DMS 273 (cell line): ENCODE data around the gene FUCA2.
"Not testable (repeated sequence)": the region's sequence is repeated elsewhere in the genome, so short reads cannot be mapped to it uniquely, and the experiment has no call there.

Experiments used
- DNase-seq: peaks from one replicate; lab custom pipeline; 2025; ENCODE audit not compliant: unreplicated experiment; lab: John Stamatoyannopoulos, UW

Gene FUCA2

GRCh38 chr6:143505111-143505510, 6.4 kb downstream of the FUCA2 start:
- DNase-seq: no peak

DNA sequence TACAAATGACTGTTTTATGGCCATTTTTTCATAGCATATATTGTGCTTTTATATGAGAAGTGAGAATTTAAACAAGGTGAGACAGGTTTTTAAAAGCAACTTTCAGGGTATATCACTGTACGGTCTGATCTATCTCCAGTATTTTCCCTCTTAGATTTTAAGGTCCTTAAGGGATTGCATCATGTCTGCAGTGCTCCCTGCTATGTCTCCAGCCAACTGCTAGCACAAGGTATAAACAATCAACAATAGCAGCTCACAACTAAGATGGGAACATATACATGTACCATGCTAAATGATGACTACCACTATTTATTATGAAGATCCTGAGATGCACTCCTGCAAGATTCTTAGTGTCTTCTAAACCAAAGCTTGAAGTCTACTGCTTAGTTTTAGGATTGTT, 7.2 kb downstream of the FUCA2 start:
- DNase-seq: no peak

- no peak for DNase-seq
Observed at GRCh38 chr6:143501851-143502250, 9.7 kb downstream of the FUCA2 start.

- no peak for DNase-seq
Observed at GRCh38 chr6:143498428-143498827, 13.1 kb downstream of the FUCA2 start.

- no peak for DNase-seq
Observed at GRCh38 chr6:143496974-143497373, 14.5 kb downstream of the FUCA2 start.

- no peak for DNase-seq
Observed at GRCh38 chr6:143490775-143491174, 20.7 kb downstream of the FUCA2 start.

DNA sequence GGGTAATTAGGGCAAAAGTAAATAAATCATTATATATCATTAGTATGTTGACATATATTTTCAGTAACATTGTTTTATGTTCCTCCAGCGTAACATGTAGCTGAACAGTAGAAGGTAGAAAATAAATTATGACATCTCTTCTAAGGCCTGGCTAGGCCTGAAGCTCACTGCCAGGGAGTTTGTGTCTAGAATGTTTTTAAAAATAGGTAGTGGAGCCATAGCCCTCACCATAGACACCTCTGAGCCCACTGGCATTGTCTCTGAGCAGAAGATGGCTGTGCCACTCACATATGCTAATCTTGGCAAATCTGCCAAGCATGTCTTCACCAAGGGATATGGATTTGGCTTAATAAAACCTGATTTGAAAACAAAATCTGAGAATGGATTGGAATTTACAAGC, 21.3 kb downstream of the FUCA2 start:
- no peak for DNase-seq

DNA sequence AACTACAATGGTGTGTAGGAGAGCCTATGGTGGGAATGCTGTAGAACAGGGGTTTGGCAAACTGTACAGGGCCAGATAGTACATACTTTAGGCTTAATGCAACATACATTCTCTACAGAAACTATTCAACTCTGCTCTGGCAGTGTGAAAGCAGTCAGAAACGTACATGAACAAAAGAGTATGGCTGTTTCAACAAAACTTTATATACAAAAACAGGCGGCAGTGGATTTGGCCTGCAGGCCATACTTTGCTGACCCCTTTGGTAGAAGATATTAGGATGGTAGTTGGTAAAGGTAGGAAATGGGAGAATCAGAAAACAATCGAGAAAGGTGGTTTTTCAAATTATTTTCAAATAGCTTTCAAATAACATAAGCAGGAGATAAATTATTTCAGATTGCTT, 24.8 kb downstream of the FUCA2 start:
- no peak for DNase-seq

GRCh38 chr6:143485967-143486366, 25.6 kb downstream of the FUCA2 start:
- DNase-seq: no peak

- DNase-seq: no peak
Observed at GRCh38 chr6:143482593-143482992, 28.9 kb downstream of the FUCA2 start.

DNA sequence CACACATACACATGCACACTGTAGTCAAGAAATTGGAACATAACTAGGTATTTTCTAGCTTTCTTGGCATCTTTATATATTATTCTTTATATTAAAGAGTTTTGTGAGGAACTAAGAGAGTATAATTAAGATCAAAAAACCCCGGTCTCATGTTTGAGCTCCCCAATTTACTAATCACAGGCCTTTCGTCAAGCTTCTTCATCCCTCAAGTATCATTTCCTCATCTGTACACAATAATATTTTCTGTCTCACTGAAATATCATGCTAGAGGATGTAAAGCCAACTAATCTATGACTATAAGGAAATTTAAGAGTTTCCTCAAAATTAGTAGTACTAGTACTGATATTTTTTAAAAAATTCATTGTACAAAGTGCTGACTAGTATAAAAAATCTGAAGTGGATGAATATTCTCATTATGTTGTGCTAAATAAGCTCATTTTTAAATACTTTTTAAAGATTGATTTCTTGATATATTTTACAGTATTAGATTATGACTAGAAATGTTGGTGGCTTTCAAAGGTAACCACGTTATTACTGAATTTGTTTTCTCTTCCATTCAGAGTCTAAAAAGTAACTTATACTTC, 32.9 kb downstream of the FUCA2 start:
- no peak for DNase-seq

DNA sequence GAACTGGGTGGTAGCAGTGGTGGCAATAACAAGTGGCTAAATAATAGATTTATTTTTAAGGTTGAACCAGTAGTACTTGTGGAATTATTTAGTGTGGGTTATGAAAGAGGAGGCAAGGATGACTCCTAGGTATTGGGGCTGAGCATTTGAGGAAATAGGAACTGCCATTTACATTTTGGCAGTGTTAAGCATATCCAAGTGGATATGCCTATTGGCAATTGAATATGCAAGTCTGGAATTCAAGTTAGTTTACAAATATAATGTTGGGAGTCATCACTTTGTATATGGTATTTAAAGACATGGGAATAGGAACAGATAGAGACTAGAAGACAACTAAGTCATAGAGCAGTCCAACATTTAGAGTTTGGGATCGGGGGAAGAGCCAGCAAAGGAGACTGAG, 35.0 kb downstream of the FUCA2 start:
- DNase-seq: no peak

DNA sequence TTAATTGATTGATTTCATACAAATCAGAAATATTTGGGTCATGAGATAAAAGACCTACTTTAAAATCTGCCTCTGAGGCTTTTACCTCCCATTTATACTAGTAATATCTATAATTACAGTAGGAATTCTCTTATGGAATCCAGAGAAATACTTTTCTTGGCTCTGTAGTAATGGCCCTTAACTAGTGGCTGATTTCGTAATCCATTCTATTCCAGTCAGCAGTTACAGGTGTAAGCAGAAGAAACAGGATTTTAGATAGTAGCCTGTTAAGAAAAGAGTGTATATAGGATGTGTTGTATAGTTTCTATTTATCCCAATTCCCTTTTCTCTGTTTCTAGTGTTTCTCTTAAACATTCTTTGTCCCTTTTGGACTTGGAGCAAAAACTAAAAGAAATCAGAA, 39.7 kb downstream of the FUCA2 start:
- DNase-seq: no peak

DNA sequence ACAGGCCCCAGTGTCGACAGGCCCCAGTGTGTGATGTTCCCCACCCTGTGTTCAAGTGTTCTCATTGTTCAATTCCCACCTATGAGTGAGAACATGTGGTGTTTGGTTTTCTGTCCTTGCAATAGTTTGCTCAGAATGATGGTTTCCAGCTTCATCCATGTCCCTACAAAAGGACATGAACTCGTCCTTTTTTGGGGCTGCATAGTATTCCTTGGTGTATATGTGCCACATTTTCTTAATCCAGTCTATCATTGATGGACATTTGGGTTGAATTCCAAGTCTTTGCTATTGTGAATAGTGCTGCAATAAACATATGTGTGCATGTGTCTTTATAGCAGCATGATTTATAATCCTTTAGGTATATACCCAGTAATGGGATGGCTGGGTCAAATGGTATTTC, 42.7 kb downstream of the FUCA2 start:
- DNase-seq: not testable (repeated sequence)

DNA sequence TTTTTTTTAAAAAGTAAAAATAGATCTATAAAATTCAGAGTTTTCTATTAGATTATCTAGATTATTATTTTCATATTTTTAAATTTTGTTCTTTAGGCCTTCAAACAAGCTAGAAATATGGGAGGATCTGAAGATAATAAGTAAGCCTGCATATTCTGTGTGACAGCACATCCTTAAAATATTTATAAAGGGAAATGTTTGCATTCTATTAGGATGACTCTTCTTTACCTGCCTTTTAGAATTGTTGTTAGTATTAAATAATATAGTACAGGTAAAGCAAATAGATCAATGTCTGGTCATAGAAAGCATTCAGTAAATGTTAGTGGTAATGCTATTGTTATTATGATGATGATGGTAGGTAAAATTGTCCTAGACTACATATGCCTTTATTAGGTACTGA, 43.5 kb downstream of the FUCA2 start:
- DNase-seq: no peak

DNA sequence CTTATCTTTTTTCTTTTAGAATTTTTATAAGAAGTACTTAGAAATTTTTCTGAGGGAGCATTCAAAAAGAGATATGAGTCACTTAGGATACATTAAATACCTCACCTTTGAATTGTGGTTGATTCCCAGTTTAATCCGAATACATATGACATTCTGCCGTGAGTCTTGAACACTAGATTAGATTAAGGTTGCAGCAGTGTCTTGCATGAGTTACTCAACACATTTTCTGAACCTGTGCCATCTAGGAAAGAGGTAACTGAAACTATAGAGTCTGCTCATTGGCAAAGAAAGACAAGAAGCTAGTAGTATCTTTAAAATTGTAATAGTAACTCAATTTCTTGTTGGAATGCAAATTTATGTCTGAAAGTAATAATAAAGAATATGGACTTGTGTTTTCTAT, 46.0 kb downstream of the FUCA2 start:
- no peak for DNase-seq

- no peak for DNase-seq
Observed at GRCh38 chr6:143457563-143458359, 53.8 kb downstream of the FUCA2 start.

DNA sequence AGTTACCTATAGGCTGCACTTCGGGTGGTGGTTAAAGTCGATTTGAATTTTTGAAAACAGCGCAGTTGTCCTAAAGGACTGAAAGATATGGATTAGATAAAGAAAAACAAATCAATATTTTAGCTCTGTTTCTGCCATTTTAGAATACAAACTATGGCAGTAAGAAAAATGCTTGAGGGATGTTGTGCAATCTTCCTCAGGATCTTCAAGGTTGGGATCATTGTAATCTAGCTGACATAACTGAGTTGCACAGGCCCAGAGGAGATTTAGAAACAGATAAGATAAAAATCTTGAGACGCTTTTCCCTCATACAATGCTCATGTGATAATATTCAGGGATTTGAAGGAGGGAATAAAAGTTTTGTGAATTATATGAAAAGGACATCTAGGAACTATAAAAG, 60.0 kb downstream of the FUCA2 start:
- DNase-seq: no peak

DNA sequence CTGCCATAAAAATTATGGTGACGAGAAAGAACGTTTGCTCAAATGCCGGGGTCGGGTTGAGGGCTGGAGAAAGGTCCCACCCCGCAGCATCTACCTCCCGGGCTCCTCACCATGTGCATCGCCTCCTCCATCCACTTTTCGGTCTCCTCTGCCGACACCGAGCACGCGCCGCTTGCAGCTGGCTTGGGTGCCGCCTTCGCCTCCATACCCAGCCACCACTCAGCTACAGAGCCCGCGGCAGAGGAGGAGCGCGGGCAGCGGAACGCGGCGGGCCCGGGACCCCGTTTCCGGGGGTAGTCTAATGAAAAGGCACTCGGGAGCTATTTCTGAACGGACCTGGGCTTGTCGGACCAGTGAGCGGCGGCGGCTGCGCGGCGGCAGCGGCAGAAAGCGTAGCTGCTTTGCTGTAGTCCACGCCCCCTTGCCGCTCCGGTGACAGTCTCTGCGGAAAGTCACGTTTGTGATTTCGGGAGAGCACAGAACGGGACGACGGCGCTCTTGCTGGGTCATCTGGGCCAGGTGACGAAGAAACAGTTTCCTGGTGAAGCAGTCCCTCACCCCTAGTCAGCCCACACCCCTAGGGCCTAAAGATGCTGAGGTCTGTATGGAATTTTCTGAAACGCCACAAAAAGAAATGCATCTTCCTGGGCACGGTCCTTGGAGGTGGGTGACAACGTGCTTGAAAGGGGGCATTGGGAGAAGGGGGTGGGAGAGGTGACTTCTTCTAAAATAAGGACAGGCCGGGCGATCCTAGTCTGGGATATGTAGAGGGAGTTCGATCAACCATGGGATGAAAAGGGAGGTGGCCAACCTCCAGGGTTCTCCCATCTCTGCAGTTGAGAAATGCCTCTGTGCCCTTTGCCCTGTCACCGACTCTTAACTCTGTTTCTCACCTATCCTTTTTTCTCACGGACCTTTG, 60.8 kb downstream of the FUCA2 start, which contains the start of the genes ADAT2 and PEX3:
ADAT2 (minus strand) TSS at position 243 of the 919 bp plus-strand sequence; CDS start at position 206, 37 bp downstream.
PEX3 (plus strand) TSS at position 353 of the 919 bp plus-strand sequence; CDS start at position 591, 238 bp downstream.
- DNase-seq: peak; percentile 97

DNA sequence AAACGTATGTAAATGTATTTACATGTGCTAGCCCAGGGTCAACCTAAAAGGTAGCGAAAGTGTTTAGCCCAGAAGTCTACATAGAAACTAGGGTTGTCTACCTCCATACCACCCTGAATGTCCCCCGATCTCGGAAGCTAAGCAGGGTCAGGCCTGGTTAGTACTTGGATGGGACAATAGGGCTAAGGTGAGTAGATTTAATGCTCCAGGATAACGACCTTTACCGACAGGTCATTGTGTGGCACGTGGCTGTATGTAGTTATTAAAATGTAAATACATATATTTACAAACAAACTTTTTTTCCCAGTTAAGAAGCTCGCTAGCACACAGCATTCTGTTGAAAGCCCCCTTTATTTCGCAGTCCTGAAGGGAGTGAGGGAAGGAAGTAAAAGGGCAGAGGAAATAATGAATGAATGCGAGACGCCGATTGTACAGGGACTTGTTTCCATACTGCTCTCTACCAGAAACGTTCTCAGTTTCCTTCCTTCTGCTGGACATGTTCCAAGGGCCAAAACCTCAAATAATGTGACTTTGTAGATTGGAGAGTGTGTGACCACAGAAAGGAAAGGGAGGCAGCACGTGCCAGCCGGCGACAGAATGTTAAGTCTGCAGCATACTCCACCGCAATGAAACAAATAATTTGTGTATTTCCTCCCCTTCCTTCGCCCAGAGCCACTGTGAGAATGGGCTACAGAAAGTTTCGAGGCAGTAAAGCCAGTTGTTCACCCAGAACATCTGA, 61.6 kb downstream of the FUCA2 start:
- peak; percentile 67 for DNase-seq
